ENCODE data around the gene MYRIP.

Gene MYRIP

DNA sequence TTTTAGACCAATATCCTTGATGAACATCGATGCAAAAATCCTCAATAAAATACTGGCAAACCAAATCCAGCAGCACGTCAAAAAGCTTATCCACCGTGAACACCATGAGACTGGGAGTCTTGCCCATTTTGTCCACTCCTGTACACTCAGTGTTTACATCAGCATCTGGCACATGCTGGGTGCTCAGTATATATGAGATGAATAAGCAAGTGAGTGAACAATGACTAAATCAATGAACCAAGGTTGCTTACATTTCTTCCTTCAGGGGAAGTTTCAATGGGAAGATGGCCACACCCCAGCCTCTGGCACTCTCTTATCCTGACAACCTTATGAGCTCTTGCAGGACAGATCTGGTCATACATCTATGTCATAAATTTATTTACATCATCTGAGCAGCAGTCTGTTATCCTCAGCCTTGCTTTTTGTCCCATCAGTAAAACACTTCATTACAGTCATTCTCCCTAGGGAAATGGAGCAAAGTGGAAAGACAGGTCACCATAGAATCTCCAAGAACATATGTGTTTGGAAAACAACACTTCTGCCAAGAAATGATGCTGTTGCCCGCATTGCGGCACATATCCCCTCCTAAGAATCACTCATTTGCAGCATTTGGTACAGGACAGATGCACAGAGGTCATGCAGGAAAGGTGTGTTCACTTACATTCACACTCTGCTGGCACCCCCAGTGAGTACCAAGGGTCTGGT lies 328.3 kb downstream of the MYRIP start:
- DNase-seq: no peak

DNA sequence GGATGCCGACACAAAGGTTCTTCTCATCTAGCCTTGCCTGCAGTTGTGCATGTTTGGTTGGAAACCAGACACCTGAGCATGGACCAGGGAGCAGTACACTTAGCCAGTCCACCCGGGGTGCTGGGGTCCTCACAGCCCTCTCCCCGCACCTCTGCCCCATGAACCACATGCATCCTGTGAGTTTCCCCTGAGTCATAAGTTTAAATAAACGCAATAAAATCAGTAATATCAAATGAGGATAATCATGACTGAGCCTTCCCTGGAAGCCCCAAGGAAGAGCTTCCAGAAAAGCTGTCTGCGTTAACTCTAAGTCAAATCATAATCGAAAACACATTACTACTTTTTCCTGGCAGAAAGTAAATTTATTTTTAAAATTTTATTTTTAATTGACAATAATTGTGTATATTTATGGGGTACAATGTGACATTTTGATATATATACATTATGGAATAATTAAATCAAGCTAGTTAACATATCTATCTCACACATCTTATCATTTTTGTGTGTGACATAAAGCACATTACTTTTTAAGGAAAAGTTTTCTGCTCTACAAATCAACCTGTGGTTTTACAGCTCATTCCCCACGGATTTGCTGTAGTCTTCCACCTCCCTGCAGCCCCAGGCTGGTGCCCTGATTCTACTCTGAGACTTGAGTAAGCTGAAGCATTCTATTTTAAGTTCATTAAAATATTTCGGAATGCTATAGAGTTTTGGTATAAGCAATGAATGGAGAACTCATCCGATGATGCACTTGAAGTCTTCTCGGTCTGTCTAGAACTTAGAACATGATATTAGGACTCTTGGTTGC lies 334.1 kb downstream of the MYRIP start:
- DNase-seq: no peak

DNA sequence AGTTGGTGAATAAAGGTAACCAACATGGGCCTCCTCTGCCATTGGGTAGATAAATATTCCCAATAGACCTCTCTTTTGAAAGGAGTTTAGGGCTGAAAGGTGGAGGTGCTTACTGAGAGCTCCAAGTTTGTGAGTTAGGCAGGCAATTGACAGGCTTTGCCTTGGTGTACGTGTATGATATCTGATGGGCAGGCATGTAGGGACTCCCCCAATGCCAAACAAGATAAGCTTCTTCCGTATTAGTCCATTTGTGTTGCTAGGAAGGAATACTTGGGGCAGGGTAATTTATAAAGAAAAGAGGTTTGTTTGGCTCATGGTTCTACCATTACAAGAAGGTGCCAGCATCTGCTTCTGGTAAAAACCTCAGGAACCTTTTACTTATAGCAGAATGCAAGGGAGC lies 339.4 kb downstream of the MYRIP start:
- no peak for DNase-seq

DNA sequence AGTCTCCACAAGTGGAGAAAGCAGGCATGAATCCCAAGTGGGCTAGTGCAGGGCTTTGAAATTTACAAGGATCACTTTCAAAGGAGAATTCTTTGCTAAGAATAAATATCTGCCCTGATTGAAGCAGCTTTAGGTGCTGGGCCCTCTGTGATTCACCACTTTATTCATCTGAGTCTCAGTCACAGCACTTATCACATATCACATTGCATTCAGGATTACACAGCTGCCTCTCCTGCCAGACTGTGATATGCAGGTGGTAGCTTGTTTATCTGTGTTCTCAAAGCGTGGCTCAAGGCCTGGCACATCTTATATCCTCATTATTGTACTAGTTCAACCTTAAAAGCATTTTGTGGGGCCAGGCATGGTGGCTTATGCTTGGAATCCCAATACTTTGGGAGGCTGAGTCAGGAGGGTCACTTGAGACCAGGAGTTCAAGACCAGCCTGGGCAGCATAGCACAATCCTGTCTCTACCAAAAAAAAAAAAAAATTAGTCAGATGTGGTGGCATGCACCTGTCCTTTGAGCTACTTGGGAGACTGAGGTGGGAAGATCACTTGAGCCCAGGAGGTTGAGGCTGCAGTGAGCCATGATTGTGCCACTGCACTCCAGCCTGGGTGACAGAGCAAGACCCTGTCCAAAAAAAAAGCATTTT lies 343.2 kb downstream of the MYRIP start:
- DNase-seq: no peak

DNA sequence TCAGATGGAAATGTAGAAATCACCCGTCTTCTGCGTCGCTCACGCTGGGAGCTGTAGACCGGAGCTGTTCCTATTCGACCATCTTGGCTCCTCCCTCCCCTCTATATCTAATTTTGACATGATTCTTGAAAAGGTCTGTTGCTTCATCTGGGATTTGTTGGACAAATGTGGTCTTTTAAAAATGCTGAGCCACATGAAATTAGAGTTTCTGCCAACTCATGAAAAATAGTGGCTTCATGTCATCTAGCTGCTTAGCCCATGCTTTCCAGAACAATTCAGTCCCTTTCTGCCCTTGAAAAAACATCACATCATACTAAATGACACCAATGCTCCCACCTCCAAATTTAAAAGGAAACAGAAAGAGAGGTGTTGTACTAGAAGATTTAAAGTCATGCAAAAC lies 351.5 kb downstream of the MYRIP start:
- DNase-seq: no peak

DNA sequence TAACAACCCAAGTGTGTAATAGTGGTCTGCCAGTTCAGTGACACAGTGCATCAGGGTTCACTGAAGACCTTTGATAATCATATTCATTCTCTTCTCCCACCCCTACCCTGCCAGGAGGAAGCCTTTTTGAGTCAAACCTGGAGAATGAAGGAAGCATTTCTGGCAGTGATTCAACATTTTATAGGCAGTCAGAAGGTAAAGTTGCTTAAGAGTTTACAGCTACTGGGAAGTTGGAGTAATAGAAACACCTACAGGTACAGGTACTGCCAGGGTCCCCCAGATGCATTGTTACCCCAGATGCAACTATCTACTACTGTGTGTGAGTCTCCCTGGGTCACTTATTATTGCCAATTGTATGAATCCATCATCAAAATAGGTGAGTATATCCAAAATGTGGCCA lies 353.2 kb downstream of the MYRIP start:
- DNase-seq: no peak

DNA sequence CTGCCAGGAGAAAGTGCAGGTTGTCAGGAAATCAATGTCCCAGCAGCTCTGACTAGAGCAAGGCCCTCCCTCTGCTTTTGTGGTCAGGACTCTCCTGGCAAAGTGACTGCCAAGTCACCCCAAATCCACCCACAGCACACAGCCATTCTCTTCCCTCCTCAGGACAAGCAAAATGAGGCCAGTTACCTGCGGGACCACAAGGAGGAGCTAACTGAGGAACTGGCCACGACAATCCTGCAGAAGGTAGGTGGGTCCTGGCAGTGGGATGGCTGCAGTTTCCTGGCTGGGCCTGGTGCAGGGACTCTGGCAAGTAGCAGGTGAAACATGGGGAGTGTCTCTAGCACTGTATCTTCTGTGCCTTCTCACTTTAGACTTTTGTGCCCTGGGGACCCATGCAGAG lies 357.6 kb downstream of the MYRIP start:
- DNase-seq: no peak

DNA sequence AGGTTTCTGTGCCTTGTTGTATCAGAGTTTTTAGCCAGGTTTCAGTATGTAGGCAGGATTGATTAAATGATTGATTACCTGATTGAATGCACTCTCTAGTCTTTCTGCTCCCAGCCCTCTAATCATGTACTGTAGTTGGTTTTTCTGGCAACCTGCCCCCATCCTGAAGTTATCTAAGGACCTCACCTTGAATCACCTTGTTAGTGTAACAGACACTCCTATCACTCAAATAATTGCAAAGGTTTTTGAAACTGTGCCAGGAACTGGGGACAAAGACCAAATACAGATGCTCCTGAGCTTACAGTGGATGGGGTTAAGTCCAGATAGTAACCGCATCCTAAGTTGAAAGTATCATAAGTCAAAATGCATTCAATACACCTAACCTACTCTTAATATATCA lies 358.5 kb downstream of the MYRIP start:
- no peak for DNase-seq

DNA sequence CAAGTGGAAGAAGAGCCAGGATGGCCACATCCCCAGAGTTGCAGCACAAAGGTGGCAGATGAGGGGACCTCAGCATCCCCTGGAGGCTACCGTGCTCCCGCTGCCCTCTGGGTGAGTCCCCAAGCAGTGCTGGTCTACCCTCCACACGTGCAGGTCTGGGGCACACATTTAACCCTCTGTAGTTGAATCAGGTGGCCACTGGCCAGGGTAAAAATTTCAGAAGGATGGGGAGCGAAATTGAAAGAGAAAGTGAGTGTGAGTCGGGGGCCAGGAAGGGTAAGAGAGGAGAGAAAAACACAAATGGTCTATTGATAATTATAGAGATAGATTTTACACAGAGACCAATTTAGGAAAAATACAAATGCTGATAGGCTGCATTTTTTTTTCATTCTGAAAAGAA lies 360.6 kb downstream of the MYRIP start:
- DNase-seq: no peak

DNA sequence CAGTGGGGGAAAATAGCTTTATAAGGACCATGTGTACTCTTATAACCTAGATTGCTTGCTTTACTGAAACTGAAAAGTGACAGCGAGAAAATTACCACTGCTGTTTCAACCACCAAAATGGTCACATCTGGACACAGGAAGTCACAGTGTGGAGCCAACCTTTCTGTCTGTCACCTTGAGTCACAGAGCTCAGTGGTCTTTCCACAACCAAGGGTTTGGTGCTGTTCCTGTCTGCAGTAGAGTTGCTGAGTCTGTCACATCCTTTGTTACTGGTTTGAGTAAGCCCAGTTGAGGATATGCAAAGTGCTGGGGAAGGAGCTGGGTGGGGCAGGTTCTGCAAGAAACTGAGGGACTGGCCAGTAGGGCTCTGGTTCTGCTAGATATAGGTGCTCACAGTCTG lies 361.0 kb downstream of the MYRIP start:
- no peak for DNase-seq

DNA sequence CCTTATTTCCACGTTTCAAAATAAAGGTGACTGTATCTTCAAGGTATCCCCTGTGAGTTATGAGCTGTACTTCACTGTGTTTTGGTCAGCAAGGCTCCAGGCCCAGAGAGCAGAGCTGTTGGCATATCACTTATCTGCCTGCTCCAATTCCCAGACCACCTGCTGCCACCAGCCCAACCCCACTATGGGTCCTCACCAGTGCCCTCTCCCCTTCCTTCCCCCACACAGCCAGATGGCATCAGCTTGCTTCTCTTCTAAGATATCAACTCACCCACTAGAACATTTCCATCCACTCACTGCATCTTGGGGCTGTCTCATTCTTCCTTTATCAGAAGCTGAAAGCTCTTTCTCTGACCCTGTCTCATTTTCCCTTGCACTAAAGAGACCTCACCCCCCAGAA lies 363.2 kb downstream of the MYRIP start:
- peak; percentile 8 for DNase-seq

DNA sequence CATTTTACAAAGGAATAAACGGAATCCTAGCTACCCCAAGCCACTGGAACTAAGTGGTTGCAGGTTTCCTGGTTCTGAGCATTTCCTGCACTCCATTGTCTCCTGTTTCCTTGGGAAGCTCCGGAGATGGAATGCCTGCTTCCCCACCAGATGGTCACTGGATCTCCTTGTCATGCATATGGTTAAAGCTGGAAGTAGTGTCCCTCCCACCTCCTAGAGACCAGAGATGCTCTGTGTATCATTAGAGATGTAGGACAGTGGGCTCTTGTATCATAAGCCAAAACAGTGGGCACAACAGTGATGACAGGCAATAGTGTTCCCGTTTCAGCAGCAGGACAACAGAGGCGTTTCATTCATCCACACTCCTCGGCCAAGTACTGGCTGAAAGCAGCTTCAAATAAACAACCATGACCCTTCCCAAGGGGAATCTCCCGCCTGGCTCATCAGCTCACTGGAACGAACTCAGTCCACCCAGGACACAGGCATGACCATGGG lies 363.9 kb downstream of the MYRIP start:
- peak; percentile 61 for DNase-seq

DNA sequence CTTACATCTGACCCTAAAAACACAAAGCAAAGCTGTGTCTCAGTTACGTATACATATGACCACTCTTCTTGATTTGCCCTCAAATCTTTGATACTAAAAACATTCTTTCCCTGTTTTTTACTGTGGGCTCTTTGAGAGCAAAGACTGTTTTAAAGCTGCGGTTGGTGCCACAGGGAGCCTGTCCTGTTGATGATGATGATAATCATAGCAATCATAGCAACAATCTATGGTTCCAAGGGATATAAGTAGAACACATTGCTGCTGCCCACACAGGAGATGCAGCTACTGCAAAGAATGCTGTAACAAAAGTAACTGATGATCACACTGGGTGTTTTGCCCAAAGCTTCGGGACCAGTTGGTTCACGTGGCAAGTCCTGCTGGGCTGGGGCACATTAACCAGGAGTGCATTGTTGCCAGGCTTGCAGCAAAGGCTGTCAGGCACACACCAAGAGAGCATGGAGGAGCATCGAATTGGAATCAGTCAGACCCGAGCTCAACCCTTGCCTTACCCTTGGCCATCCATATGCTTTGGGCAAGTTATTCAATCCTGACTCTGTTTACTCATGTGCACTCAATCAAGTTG lies 368.7 kb downstream of the MYRIP start:
- no peak for DNase-seq

DNA sequence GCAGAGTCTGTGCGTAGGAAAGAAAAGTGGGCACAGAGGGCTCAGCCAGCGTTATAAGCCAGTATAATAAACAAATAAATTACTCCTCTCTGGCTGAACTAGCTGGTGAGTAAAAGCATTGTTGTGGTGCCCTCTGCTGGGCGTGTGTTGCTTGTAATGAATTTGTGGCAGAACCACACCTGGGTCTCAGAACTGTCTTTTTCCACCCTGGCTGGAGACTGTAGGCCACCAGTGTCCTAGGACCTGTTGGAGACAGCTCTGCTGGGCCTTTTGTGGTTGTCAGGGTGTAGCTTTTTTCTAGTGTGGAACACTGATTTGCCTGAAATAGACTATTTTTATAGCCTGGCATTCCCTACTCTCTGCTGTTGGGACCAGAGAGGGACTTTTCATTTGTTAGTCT lies 369.6 kb downstream of the MYRIP start:
- DNase-seq: peak; percentile 93

DNA sequence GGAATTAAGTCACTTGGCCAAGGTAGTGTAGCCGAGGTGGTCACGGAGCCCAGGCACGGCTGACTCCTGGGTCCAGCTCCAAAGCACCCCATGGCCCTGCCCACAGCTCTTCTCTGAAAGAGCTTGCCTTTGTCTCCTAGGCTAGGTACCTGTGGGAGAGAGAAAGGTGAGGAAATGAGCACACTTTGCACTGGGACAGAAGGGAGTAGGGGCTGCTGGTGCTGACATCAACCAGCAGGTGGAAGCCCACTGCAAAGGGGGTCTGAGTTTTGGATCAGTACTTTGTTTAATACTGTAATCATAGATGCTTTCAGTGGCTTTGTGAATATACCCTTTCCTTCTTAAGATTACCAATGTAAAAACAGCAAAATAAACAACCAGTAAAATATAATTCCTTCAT lies 371.8 kb downstream of the MYRIP start:
- DNase-seq: no peak

DNA sequence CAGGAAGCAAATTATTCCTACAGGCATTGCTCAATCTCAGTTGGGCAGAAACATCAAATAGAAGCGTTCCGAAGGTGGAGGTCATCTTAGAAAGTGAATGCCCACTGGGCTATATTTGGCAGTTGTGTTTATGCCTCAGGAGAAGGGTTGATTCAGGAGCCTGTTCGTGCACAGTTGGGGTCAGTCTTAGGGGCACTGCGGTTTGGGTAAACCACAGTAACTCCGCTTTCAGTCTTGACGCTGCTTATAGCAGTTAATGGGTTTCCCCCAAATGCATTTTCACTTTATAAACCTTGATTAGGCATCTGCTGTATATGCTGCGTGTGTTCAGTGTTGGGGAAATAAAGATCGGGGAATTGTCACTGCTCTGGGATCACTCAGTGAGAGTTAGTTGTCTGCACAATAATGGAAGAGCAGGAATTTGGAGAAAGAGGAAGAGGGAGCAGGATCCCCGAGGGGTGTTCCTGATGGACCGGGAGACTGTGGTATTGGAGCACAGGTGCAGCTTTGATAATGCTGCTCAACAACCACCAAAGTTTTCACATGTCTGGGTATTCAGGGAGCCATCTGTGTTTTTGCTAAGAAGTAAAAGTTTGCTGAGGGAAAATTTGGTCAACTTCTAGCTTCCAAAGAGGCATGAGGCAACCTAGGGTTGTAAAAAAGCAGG lies 375.8 kb downstream of the MYRIP start:
- no peak for DNase-seq

DNA sequence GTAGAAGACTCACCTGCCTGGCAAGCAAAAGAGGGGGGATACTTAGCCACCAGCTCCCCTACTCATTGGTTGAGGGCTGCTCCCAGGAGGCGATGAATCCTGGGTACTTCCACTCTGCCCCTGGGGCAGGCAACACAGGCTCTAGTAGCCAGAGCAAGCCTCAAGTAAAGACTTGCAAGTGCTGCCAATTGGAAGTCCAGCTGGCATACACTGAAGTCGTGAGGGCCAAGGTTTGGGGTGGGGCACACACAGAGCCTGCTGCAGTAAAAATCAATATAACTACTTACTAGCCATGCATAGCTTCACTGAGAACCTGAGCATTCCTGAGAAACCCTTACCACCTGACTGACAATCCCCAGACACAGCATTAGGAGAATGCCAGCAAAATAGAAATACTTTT lies 377.1 kb downstream of the MYRIP start:
- DNase-seq: no peak

DNA sequence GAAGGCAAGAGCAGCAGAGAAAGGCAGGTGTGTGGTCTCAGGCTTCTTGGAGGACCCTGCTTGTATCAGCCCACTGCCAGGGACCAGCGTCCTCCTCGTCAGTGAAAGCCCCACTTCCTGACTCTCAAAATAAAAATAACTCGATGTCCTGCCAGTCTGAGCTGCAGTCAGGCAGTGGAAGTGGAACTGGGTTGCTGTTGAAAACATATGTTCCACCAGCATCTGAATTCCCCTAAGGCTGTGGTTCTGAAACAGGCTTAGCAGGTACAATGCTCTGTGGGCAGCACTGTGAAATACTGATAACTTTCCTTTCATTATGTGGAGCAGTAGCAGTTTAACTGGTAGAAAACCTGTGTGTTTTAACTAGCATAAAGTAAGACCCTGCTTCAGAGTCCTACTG lies 378.5 kb downstream of the MYRIP start:
- DNase-seq: no peak

DNA sequence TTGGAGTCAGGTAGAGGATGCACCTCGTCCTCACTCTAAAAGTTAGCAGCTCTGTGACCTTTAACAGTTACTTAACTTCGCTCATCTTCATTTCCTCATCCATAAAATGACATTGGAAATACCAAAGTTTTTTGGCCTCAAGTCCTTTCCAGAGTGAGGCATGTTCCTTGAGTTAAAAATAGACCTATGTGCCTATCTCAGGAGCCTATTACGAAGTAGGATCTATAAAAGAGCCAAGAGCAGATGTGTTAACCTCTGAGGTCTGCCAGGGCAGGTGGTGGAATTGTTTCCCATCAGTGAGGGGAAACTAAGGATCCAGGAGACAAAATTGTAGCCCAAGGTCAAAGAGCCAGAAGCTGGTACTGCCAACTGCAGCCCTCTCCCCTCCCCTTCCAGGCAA lies 379.7 kb downstream of the MYRIP start:
- no peak for DNase-seq

DNA sequence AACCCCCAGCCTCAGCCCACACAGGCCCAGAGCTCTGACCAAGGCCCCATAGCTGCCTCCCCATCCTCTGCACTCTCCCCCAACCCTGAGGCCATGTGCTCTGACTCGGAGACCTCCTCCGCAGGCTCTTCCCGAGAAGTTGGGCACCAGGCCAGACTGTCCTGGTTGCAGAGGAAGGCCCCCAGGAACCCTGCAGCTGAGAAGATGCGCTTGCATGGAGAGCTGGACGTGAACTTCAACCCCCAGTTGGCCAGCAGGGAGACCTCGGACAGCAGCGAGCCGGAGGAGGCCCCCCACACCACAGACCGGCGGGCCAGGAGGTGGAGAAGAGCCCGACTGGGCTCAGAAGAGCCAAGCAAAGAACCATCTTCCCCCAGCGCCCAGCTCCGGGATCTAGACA lies 380.6 kb downstream of the MYRIP start:
- DNase-seq: no peak

DNA sequence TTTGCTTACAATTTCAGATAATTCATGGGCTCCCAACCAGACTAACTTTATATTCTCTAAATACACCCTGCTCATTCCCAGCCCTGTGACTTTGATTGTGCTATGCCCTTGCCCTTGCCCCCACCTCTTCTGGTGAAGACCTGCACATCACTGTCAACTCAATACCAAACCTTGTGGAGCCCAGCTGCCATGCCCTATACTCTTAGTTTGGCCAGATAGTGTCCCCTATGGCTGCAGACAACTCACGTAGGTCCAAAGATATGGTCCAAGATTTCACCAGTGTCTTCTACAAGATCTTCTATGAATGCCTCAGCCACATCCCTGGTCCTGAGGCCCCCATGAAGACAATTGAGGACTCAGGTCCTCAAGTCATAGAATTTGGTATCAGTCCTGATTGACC lies 381.8 kb downstream of the MYRIP start:
- DNase-seq: no peak

DNA sequence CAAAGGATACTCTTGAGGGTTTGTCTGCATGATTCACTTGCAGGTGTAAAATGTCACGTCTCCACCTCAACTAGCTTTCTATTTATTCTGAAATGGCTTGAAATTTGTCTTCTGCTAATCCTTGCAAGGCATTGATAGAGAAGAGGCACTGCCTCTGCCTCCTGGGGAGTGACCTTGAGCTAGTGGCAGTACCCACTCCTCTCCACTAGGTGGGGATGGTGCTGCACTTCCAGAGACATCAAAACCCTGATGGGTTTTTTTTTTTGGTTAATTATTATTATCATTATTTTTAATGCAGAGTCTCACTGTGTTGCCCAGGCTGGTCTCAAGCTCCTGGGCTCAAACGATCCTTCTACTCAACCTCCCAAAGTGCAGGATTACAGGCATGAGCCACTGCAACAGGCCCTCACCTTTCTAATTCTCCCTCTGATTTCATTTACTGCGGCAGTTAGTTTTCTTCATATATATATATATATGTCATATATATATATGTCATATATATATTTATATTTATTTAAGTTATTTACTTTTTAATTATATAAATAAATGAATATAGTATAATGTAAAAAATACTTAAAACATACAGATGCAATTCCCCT lies 382.5 kb downstream of the MYRIP start:
- peak; percentile 83 for DNase-seq

DNA sequence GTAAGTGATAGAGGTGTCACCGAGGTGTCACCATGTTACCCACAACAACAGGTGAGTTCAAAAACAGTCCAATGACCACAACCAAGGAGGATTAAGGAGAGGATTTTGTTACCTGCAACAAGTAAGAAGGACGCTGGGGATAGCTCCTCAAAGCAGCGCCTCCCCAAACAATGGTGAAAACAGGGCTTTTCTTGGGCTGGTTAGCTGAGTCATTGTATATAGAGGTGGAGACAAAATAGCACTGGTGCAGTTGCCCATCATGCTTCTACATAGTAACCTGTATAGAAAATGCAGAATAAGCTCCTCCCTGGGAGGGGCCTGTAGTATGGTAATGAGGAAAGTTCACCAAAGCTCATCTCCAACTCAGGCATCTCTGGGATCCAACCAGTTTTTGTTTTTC lies 383.2 kb downstream of the MYRIP start:
- DNase-seq: no peak

All from eye (tissue), 1 donor.